ENCODE results near the gene TESK2.

GRCh38 chr1:45536886-45537285 is 45.9 kb upstream of the TESK2 start:
- TF ChIP-seq POLR2AphosphoS5 (IDR thresholded peaks at IDR 0.05; ENCODE audit: low read depth, low read length) (no peak), TCF12 (IDR thresholded peaks at IDR 0.05) (no peak), CTCF (IDR thresholded peaks at IDR 0.05) (no peak), EZH2phosphoT487 (IDR thresholded peaks at IDR 0.05; ENCODE audit: borderline replicate concordance, low read depth) (no peak), TAF1 (IDR thresholded peaks at IDR 0.05; ENCODE audit: borderline replicate concordance, low read depth, low read length) (no peak), SIN3A (IDR thresholded peaks at IDR 0.05; ENCODE audit: borderline replicate concordance, low read depth, low read length) (no peak)
- TF ChIP-seq, protein P1, sequence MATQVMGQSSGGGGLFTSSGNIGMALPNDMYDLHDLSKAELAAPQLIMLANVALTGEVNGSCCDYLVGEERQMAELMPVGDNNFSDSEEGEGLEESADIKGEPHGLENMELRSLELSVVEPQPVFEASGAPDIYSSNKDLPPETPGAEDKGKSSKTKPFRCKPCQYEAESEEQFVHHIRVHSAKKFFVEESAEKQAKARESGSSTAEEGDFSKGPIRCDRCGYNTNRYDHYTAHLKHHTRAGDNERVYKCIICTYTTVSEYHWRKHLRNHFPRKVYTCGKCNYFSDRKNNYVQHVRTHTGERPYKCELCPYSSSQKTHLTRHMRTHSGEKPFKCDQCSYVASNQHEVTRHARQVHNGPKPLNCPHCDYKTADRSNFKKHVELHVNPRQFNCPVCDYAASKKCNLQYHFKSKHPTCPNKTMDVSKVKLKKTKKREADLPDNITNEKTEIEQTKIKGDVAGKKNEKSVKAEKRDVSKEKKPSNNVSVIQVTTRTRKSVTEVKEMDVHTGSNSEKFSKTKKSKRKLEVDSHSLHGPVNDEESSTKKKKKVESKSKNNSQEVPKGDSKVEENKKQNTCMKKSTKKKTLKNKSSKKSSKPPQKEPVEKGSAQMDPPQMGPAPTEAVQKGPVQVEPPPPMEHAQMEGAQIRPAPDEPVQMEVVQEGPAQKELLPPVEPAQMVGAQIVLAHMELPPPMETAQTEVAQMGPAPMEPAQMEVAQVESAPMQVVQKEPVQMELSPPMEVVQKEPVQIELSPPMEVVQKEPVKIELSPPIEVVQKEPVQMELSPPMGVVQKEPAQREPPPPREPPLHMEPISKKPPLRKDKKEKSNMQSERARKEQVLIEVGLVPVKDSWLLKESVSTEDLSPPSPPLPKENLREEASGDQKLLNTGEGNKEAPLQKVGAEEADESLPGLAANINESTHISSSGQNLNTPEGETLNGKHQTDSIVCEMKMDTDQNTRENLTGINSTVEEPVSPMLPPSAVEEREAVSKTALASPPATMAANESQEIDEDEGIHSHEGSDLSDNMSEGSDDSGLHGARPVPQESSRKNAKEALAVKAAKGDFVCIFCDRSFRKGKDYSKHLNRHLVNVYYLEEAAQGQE (IDR thresholded peaks at IDR 0.05; ENCODE audit: low read depth, low read length), result no peak
